Ascending aorta (tissue), 2 donors: ENCODE measurements around the gene IGF2R. TPM values are rescaled to one million over a fixed set of nuclear protein-coding genes. Genes with fewer than 3 reads are reported as not detected.

Experiments
- DNase-seq, 2 donors: peaks; one replicate each; pipeline ENCODE4 v3.0.0-alpha.2; 2019; ENCODE audit warnings: low spot score in 2 of 2
- H3K27ac ChIP-seq, 2 donors: fragments of 200-600 bp; sonication (generic); one replicate each; pipeline ENCODE4 v1.5.1; 2016 to 2017; ENCODE audit warnings: mild to moderate bottlenecking in 1 of 2
- H3K27me3 ChIP-seq: fragments of 200-600 bp; sonication (generic); one replicate; pipeline ENCODE4 v1.5.1; 2017
- H3K36me3 ChIP-seq, 2 donors: fragments of 200-600 bp; sonication (generic); one replicate each; pipeline ENCODE4 v1.5.1; 2016
- H3K4me1 ChIP-seq, 2 donors: fragments of 200-600 bp; sonication (generic); one replicate each; pipeline ENCODE4 v1.5.1; 2016 to 2017; ENCODE audit warnings: mild to moderate bottlenecking in 1 of 2
- H3K4me3 ChIP-seq, 2 donors: fragments of 200-600 bp; sonication (generic); one replicate each; pipeline ENCODE4 v1.5.1; 2016 to 2017; ENCODE audit warnings: mild to moderate bottlenecking in 1 of 2
- H3K9me3 ChIP-seq, 2 donors: fragments of 200-600 bp; sonication (generic); one replicate each; pipeline ENCODE4 v1.5.1; 2016
- CTCF ChIP-seq, 3 experiments: fragments of 200-600 bp in 2 of 3; fragments of 450-650 bp in 1 of 3; sonication (generic) in 2 of 3; IDR thresholded peaks; one replicate each; pipeline ENCODE4 v1.5.1; 2016 to 2019; ENCODE audit warnings: antibody characterized with exemption in 3 of 3, mild to moderate bottlenecking in 1 of 3, moderate library complexity in 1 of 3
- intact Hi-C: fragments of 100-400 bp; cut with DNase I; formaldehyde crosslinking; loops from one replicate; pipeline ENCODE4 v1.15.1; 2023
- total RNA-seq: library from RNA; depleted of rRNA; stranded (reverse); fragments of >200 nt; gene quantifications from one replicate; pipeline ENCODE4 v1.1.0, GENCODE V29; 2016

The IGF2R gene
- total RNA-seq, 1 donor from 2014 or later, result 104 TPM

- intact Hi-C loops, result no loop called here
- no peak for TF ChIP-seq CTCF (IDR thresholded peaks at IDR 0.05)
- Histone ChIP-seq H3K27ac (no peak overlapping the region), H3K9me3 (no peaks in the 10 kb centered on the region), H3K27me3 (no peaks in the 10 kb centered on the region), H3K4me1 (no peaks in the 10 kb centered on the region), H3K4me3 (no peak overlapping the region), H3K36me3 (peaks cover 78 to 88% of the 10 kb centered on the region in 2 donors)
- DNase-seq, result no peak
Observed at GRCh38 chr6:160055378-160055777, 86.5 kb downstream of the IGF2R start.

- peaks cover 78 to 88% of the 10 kb centered on the region in 2 donors for H3K36me3 ChIP-seq
- intact Hi-C loops, result no loop called here
- no peak overlapping the region for H3K27ac ChIP-seq
- H3K27me3 ChIP-seq, result no peaks in the 10 kb centered on the region
- H3K9me3 ChIP-seq, result no peaks in the 10 kb centered on the region
- TF ChIP-seq CTCF (IDR thresholded peaks at IDR 0.05), result no peak
- no peaks in the 10 kb centered on the region for H3K4me1 ChIP-seq
- no peak overlapping the region for H3K4me3 ChIP-seq
- DNase-seq, result no peak
Observed at GRCh38 chr6:160055813-160056212, 86.9 kb downstream of the IGF2R start.

GRCh38 chr6:160057080-160057479 lies 88.2 kb downstream of the IGF2R start:
- intact Hi-C loops, result no loop called here
- Histone ChIP-seq H3K4me1 (no peaks in the 10 kb centered on the region), H3K36me3 (peaks cover 75 to 88% of the 10 kb centered on the region in 2 donors), H3K4me3 (no peak overlapping the region), H3K27ac (no peak overlapping the region), H3K27me3 (no peaks in the 10 kb centered on the region), H3K9me3 (no peaks in the 10 kb centered on the region)
- no peak for DNase-seq
- no peak for TF ChIP-seq CTCF (IDR thresholded peaks at IDR 0.05)

GRCh38 chr6:160058603-160059215 lies 89.8 kb downstream of the IGF2R start:
- intact Hi-C loops, result no loop called here
- DNase-seq, result no peak

GRCh38 chr6:160060221-160060620 lies 91.3 kb downstream of the IGF2R start:
- Histone ChIP-seq H3K4me3 (no peak overlapping the region), H3K27me3 (no peaks in the 10 kb centered on the region), H3K36me3 (peaks cover 85 to 89% of the 10 kb centered on the region in 2 donors), H3K4me1 (no peaks in the 10 kb centered on the region), H3K9me3 (no peaks in the 10 kb centered on the region), H3K27ac (no peak overlapping the region)
- TF ChIP-seq CTCF (IDR thresholded peaks at IDR 0.05), result no peak
- DNase-seq, result no peak
- intact Hi-C loops, result no loop called here

More at GRCh38 chr6:160058603-160059215, 89.8 kb downstream of the IGF2R start:
- H3K36me3 ChIP-seq, result peaks cover 86 to 87% of the 10 kb centered on the region in 2 donors
- no peak overlapping the region for H3K27ac ChIP-seq
- H3K4me1 ChIP-seq, result no peaks in the 10 kb centered on the region
- no peaks in the 10 kb centered on the region for H3K27me3 ChIP-seq
- no peak for TF ChIP-seq CTCF (IDR thresholded peaks at IDR 0.05)
- H3K4me3 ChIP-seq, result no peak overlapping the region
- no peaks in the 10 kb centered on the region for H3K9me3 ChIP-seq
